ENCODE results near the gene GALNTL6. TPM values are rescaled to one million over a fixed set of nuclear protein-coding genes. Genes with fewer than 3 reads are reported as not detected.

Gene GALNTL6
- total and polyA plus RNA-seq, 2 donors (not counting 3 experiments of a cell fraction or from before 2014, with no cell fraction given): not detected

- intact Hi-C loops (cut with micrococcal nuclease) (no loop called here), dilution Hi-C loops (cut with MboI; ENCODE audit: extremely low pct_ligation_motif_present, low sequenced_read_pairs) (no loop called here)
- Histone ChIP-seq H3K9me3 (replicated peaks; ENCODE audit: control insufficient read depth, insufficient read depth, low read length) (peaks cover 1% of the 10 kb centered on the region), H3K4me1 (ENCODE audit: control insufficient read depth, extremely low read depth, insufficient read depth, low read length) (peaks cover 33% of the 10 kb centered on the region), H3K36me3 (ENCODE audit: control insufficient read depth in 2 of 2, extremely low read depth in 1 of 2, insufficient read depth in 2 of 2, low read length in 2 of 2) (no peaks in the 10 kb centered on the region), H3K79me2 (ENCODE audit: control insufficient read depth, insufficient read depth, low read length) (no peaks in the 10 kb centered on the region), H4K20me1 (replicated peaks; ENCODE audit: control insufficient read depth, extremely low read depth, insufficient read depth, low read length) (no peaks in the 10 kb centered on the region), H3K9me1 (replicated peaks; ENCODE audit: control insufficient read depth, extremely low read depth, insufficient read depth, low read length) (no peaks in the 10 kb centered on the region), H3K4me3 (replicated peaks in 1 of 3; ENCODE audit: insufficient read depth in 1 of 3, low read depth in 1 of 3, low read length in 3 of 3) (no peak overlapping the region), H3K27me3 (ENCODE audit: control insufficient read depth in 2 of 2, insufficient read depth in 2 of 2, low read length in 2 of 2) (no peaks in the 10 kb centered on the region), H3K9ac (replicated peaks; ENCODE audit: extremely low read depth, insufficient read depth, low read length) (no peak overlapping the region), H3K27ac (ENCODE audit: insufficient read depth, low read depth, low read length) (no peak overlapping the region), H3K4me2 (ENCODE audit: insufficient read depth, low read length) (no peak overlapping the region), H2AFZ (ENCODE audit: low read depth, low read length) (no peak overlapping the region)
- POLR2A ChIA-PET: no interaction called here
- FAIRE-seq (no peak), DNase-seq (ENCODE audit: low read depth, low spot score) (no peak)
- no TSS peak for BruUV-seq (replicated peaks)
- TF ChIP-seq JUN (IDR thresholded peaks at IDR 0.05; ENCODE audit: borderline replicate concordance, insufficient read depth, insufficient read length, low read depth) (no peak), FOS (IDR thresholded peaks at IDR 0.05; ENCODE audit: borderline replicate concordance, insufficient read depth, low read length) (no peak), MYC (IDR thresholded peaks at IDR 0.05; ENCODE audit: low read depth, low read length) (no peak), POLR2A (IDR thresholded peaks at IDR 0.05; ENCODE audit: low read depth, low read length) (no peak), POLR2AphosphoS5 (IDR thresholded peaks at IDR 0.05; ENCODE audit: insufficient read depth, low read depth, low read length) (no peak), CTCF (IDR thresholded peaks at IDR 0.05; ENCODE audit: extremely low read depth in 1 of 2, insufficient read depth in 1 of 2, low read depth in 1 of 2, low read length in 2 of 2) (no peak), EZH2 (IDR thresholded peaks at IDR 0.05; ENCODE audit: borderline replicate concordance, low read depth, low read length, severe bottlenecking) (no peak), GATA2 (IDR thresholded peaks at IDR 0.05; ENCODE audit: insufficient read depth, insufficient read length, low read depth, low read length) (no peak)
- TF ChIP-seq, protein P1, sequence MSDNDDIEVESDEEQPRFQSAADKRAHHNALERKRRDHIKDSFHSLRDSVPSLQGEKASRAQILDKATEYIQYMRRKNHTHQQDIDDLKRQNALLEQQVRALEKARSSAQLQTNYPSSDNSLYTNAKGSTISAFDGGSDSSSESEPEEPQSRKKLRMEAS (IDR thresholded peaks at IDR 0.05; ENCODE audit: insufficient read depth, insufficient read length): no peak
- CTCF ChIA-PET: no interaction called here
Measured at GRCh38 chr4:172986114-172986513, 1172.9 kb downstream of the GALNTL6 start.

All from endothelial cell of umbilical vein (primary cell).